Measurements from ENCODE around the gene MADCAM1.
A peak's percentile ranks its signal among the peaks of the same experiment; 100 is the strongest.
"Not testable (repeated sequence)": the region's sequence is repeated elsewhere in the genome, so short reads cannot be mapped to it uniquely, and the experiment has no call there.

The MADCAM1 gene

GRCh38 chr19:465056-465816 lies 31.1 kb upstream of the MADCAM1 start:
- DNase-seq: no peak

- DNase-seq: no peak
Measured at GRCh38 chr19:467554-467953, 28.7 kb upstream of the MADCAM1 start.

- DNase-seq: no peak
Measured at GRCh38 chr19:468587-469256, 27.6 kb upstream of the MADCAM1 start.

- no peak for DNase-seq
Measured at GRCh38 chr19:469833-470232, 26.5 kb upstream of the MADCAM1 start.

GRCh38 chr19:470701-471100 lies 25.6 kb upstream of the MADCAM1 start:
- no peak for DNase-seq

DNA sequence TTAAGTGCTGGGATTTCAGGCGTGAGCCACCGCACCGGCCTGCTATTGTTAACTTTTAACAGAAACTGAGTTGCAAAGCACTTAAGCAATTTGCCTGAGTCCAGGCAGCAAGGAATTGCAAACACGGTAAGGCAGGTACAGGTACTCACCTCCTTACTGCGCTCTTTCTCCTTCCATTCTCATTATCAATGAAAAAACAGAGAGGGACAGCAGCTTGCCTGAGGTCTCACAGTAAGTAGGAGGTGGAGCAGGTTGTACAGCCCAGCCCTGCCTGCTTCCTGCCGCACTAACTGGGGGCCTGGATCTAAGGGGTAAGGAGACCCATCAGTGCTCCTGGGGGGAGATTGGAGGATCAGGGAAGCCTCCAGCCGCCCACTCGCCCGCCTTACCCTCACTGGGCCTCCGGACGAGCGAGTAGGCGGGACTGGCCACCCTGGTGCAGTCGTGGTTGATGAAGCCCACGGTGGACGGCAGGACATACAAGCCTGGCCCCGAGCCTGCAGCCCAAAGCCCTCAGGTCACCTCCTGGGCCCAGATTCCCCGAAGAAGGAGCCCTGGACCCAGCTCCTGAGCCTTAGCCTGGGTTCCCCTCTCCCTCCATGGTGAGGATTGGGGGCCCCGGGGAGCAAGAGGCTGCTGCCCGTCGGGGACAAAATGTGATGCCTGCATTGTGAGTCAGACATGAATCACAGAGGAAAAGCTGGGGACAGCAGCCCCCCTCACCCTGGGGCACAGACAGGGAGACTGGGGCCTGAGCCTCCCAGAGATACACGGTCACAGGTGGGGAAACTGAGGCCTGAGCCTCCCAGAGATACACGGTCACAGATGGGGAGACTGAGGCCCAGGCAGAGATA lies 24.1 kb upstream of the MADCAM1 start:
- DNase-seq: no peak

DNA sequence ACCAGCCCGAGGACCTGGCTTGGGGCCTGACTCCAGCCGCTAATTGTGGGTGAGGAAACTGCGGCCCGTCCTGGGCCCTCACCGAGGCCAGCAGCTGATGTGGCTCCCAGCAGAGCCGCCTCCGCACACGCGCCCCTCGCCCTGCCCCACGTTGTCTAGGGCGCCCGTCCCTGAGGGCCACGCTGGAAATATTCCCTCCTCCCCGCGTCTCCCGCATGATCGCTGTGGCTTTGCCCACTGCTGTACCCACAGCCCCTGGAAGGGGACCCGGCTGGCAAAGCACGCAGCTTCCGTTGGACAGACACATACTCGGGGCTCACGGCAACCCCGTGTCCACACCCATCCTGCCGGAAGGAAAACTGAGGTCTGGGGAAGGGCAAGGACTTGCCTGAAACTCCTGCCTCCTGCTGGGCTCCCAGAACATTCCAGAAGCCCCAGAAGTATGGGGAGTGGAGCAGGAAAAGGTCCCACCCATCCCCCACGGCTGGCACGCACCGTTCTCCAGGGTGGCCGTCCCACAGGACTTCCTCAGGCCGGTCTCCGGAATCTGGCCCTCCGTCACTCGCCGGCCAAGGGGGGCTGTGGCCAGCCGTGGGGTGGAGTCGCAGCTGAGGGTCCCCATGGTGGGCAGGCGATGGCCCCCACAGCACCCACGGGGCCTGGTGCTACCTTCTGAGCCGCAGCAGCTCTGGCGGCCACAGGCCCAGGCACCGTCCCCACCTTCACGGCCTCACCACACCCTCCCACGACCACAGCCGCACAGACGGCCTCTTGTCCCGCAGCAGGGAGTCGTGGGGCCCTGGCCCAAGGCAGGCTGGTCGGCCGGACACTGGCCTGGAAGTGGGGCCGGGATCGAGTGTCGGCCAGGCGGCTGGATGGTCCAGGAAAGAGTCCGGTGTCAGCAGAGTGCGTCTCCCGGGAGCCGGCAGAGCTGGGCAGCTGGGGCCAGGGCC lies 21.9 kb upstream of the MADCAM1 start:
- no peak for DNase-seq

- DNase-seq: no peak
Measured at GRCh38 chr19:475360-475759, 20.9 kb upstream of the MADCAM1 start.

GRCh38 chr19:478236-478903 lies 17.9 kb upstream of the MADCAM1 start:
- DNase-seq: no peak

DNA sequence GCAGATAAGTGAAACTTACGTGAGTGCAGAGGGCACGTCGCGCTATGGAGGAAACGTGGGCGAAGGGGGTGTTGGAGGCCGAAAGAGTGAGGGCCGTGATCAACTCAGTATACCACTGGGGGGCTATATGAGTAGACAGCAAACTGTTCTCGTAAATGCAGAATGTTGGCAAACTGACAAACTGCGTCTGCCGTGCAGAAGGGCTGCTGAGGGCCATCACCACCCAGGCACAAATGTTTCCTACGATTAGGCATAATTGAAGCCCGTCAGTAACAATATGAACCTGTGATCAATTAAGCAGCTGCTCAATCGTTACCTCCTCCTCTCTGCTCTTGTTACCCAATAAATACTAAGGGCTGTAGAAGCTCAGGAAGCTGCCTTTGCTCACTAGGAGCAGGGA lies 17.3 kb upstream of the MADCAM1 start:
- no peak for DNase-seq

DNA sequence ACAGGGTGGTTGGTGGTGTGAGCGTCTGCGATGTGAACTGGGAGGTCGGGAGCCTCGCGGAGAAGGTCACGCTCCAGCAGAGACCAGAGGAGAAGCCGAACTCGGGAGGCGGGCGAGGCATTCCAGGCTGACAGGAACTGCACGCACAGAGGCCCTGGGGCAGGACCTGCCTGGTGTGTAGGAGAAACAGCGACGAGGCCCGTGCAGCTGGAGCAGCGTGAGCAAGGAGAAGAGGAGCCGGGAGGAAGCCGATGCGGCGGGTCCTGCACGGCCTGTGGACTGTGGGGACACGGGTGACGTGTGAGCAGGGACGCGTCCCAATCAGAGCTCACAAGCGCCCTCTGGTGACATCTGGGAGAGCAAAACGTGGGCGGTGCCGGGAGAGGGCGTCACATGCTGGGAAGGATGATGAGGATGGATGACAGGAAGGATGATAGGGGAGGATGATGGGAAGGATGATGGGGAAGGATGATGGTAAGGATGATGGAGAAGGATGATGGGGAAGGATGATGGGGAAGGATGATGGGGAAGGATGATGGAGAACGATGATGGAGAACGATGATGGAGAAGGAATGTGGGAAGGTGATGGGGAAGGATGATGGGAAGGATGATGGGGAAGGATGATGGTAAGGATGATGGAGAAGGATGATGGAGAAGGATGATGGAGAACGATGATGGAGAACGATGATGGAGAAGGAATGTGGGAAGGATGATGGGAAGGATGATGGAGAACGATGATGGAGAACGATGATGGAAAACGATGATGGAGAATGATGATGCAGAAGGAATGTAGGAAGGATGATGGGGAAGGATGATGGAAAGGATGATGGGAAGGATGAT lies 16.1 kb upstream of the MADCAM1 start:
- DNase-seq: peak; percentile 34

DNA sequence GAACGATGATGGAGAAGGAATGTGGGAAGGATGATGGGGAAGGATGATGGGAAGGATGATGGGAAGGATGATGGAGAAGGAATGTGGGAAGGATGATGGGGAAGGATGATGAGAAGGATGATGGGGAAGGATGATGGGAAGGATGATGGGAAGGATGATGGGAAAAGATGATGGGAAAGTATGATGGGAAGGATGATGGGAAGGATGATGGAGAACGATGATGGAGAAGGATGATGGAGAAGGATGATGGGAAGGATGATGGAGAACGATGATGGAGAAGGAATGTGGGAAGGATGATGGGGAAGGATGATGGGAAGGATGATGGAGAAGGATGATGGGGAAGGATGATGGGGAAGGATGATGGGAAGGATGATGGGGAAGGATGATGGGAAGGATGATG lies 15.2 kb upstream of the MADCAM1 start:
- not testable (repeated sequence) for DNase-seq

GRCh38 chr19:482186-483041 lies 13.9 kb upstream of the MADCAM1 start:
- DNase-seq: no peak

DNA sequence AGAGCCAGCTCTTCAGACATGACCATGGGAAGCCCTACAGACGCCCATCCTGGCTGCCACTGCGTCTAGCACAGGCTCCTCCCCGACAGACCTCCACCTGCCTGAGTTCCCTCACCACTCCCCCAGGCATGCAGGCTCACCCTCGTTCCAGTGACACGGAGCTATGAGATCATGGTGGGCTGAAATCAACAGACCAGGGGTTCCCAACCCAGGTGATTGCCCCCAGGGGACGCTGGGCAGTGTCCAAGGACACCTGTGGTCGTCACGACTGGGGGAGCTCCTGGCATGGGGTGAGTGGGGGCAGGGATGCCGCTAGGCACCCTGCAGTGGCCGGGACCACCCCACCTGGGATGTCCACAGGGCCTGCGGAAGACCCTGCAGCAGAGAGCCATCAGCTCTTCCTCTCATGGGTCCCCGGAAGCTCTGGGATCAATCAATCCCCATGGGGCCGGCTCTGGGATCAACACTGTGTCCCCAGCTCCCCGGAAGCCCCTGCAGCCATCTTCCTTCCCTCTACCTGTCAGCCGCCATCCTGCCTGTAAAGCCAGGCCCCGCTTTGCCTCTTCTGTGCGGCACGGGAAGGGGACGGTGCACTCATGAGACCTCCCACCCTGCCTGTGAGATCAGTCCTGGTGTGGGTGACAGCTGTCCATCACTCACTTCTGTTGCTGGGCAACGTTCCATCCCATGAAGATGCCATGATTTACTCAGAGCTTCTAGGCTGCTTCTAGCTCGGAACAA lies 12.8 kb upstream of the MADCAM1 start:
- no peak for DNase-seq

DNA sequence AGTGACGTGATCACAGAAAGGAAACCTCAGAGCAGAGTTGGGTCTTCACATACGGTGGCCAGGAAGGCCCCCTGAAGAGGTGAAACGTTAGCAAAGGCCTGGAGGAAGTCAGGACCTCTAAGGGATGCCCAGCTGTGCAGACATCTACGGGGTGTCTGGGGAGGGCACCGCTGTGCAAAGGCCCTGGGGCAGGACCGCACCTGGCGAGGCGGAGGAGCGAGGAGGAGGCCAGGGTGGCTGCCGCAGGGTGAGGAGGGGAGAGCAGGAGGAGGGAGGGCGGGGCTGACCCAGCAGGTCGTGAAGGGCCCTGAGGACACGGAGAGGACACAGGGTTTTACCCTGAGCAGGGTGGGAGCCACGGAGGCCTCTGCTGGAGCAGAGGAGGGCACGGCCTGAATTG lies 11.8 kb upstream of the MADCAM1 start:
- no peak for DNase-seq

DNA sequence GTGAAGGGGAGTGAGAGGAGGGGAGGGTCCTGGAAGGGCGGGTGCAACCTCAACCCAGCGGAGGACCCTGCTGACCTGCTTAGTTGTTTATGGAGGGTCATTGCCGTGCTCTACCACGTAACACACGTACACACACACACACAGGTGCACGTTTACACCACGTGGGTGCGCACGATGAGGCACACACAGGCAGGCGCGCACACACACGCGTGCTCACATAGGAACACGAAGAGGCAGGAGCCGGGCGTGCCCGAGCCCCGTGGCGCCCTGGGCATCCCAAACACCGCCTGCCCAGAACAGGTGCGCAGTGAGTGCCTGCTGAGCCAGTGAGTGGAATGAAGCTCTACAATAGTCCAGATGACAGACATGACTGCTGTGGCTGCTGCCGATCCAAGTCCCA lies 11.2 kb upstream of the MADCAM1 start:
- DNase-seq: no peak

DNA sequence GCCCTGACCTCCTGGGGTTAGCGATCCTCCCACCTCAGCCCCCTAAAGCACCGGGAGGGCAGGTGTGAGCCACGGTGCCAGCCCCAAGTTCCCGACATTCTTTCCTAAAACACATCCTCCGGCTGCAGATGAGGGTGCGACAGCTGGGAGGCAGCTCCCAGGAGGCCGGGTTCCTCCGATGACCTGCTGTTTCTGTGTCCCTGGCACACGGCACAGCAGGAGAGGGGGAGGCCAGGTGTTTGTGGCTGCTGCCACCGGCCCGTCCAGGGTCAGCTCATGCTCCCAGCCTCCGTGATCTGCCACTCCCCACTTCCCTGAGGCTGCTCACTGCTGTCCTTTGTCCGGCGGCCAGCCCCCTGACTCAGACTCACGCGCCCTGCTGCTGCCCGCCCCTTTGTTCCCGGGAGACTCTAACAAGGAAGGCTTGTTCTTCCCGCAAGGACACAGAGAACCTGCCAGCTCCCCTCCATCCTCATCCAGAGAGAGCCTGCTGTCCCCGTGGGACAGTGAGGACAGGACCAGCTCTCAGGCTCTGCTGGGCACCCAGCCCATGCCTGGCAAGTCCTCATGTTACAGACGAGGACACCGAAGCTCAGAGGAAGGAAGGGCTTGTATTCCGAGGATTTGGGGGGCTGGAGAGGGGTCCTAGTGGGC lies 10.6 kb upstream of the MADCAM1 start:
- DNase-seq: no peak
